GM19463 (cell line): ENCODE results near the gene CELA2B.
"Not testable (repeated sequence)": the region's sequence is repeated elsewhere in the genome, so short reads cannot be mapped to it uniquely, and the experiment has no call there.

Experiments
- ATAC-seq: cut with Tn5 transposase; IDR thresholded peaks from one replicate; pipeline ENCODE4 v1.9.1; 2021; ENCODE audit warnings: mild to moderate bottlenecking, moderate library complexity; ENCODE audit not compliant: unreplicated experiment

CELA2B gene

GRCh38 chr1:15465674-15466073 lies 10.2 kb upstream of the CELA2B start:
- no peak for ATAC-seq

- not testable (repeated sequence) for ATAC-seq
Measured at GRCh38 chr1:15466955-15467625, 8.8 kb upstream of the CELA2B start.

- ATAC-seq, result no peak
Measured at GRCh38 chr1:15468145-15468544, 7.8 kb upstream of the CELA2B start.

DNA sequence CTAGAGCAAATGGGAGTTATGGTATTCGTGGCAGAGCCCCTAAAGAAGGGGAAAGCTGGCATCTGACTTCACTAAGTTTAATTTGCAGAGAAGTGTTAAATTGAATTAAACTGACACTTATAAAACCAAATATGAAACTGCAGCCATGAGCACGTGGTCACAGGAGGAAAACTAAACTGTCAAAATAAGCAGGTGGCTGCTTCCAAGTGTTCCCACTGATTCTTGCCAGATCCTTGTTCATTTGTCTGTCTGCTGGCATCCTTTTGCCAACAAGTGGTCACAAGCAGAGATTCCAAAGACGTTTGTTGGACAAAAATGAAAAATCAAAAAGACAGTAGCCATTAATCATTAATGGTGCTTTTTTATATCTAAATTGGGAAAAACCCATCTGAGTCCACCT lies 6.5 kb upstream of the CELA2B start:
- no peak for ATAC-seq

DNA sequence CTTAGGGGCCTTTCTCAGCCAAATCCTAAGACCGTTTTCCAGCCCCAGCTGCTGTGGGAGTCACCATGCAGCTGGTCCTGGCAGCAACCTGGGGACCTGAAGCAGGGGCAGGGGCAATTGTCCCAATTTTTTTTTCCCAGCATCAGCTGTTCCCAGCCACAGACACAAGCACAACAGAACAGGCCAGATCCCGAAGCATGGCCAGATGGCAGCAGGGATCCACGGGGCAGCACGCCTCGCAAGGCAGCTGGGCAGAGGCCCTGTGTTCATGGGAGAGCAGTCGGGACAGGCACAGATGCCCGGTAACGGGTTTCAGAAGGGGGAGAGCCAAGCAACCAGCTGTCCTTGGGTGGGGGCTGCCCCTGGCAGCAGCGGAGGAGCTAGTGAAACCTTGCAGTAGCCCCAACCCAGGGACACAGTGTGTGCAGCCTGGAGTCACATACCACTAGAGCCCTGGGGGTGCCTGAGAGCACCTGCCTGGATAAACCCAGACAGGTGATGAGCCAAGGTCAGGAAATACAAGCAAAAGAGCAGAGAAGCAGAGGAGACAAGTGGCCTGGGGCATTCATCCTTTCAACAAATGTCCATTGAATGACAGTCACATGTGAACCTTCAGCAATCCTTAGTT lies 6.0 kb upstream of the CELA2B start:
- not testable (repeated sequence) for ATAC-seq

DNA sequence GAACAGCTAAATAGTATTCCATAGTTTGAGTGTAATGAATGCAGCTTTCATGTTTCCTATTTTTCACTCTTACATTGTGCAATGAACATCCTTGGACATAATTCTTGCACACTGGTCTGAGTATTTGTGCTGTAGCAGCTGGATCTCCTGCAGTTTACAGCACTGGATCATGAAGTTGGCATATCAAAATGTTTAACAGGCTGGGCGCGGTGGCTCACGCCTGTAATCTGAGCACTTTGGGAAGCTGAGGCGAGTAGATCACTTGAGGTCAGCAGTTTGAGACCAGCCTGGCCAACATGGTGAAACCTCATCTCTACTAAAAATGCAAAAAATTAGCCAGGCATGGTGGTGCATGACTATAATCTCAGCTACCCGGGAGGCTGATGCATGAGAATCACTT lies 4.8 kb upstream of the CELA2B start:
- ATAC-seq, result not testable (repeated sequence)

GRCh38 chr1:15471723-15472122 lies 4.2 kb upstream of the CELA2B start:
- not testable (repeated sequence) for ATAC-seq

DNA sequence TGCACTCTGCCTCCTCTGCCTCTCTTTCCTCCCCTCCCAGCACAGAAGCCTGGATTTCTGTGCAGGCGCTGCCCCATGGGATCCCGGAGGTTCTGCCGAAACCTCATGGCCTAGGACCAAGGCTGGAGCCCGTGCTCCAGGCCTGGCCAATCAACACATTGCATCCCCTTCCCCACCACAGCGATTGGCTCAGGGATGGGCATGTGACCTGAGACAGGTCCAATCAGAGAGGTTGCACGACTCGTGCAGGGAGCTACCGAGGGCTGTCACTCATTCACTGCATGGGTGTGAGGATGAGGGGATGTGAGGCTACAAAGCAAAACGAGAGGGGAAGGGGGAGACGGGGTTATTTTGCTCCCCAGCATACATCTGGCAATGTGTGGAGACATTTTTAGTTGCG lies 3.3 kb upstream of the CELA2B start:
- ATAC-seq, result no peak

DNA sequence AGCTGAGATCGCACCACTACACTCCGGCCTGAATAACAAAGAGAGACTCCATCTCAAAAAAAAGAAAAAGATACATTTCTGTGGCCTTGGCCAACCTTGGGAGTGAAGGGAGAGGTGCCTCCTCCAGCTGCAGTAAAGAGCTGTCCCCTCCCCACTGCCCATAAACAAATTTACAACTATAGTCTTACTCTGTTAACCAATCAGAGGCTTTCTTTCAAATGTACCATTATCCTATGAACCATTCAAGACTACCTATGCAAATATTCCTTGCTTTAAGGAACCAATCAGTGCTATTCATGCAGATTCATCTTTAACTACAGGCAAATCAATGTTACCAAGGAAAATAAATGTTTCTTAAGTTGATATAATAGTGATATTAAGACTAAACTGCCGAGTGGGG lies 1.0 kb downstream of the CELA2B start:
- ATAC-seq, result no peak

DNA sequence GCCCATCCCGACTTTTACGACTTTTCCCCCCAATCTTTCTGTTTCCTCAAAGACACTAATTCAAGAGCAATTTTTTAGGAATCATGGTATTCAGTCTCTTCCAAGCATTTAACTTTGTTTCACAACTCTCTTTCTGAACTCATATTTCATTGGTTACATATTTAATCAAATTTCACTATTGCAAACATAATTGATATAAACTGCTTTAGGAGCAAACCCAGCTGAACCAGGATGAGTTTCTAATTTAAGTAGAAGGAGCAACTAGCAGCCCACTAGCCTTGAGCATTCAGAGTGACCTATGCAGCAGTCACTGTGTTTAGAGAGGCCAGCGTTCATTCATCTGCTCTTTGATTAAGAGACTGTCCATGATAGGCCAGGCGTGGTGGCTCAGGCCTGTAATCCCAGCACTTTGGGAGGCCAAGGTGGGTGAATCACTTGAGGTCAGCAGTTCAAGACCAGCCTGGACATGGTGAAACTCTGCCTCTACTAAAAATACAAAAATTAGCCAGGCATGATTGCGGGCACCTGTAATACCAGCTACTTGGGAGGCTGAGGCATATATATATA lies 1.8 kb downstream of the CELA2B start:
- no peak for ATAC-seq

DNA sequence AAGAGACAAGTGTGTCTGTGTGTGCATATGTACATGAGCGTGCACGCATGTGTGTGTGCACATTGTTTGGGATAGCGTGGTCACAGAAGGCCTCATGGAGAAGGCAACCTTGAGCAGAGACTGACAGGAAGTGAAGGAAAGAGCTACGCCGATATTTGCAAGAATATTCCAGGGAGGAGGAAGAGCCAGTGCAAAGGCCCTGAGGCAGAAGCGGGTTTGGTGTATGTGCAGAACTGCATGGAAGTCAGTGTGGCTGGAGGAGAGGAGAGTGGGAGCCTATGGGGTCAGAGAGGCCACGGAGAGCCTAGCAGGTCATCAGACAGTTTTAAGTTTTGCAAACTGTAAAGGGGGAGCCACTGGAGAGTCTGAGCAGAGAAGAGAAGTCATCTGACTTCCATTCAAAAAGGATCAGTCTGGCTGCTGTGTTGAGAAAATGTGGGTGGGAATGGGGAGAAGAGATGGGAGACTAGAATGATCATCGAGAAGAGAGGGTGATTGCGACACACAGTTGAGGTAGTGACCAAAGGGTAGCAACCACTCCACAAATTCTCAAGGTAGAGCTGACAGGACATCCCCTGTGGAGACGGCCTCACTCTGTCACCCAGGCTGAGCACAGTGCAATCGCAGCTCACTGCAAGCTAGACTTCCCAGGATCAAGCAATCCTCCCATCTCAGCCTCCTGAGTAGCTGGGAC lies 3.9 kb downstream of the CELA2B start:
- ATAC-seq, result no peak

- ATAC-seq, result not testable (repeated sequence)
Measured at GRCh38 chr1:15482455-15482854, 6.6 kb downstream of the CELA2B start.

DNA sequence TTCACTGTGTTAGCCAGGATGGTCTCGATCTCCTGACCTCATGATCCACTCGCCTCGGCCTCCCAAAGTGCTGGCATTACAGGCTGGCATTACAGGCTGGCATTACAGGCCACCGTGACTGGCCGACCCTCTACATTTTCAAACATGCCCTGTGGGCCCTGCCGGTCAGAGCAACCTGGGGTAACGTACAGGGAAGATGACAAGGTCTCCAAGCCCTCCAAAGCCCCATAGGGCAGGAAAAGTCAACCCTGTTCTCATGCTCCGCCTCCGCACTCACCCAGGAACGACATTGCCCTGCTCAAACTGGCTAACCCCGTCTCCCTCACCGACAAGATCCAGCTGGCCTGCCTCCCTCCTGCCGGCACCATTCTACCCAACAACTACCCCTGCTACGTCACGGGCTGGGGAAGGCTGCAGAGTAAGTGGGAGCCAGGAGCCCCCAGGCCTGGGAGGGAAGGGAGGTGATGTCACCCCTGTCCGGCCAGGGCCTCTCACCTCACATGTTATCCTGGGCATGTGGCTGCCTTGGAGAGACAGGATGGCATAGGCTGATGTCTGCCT lies 7.2 kb downstream of the CELA2B start:
- not testable (repeated sequence) for ATAC-seq

- no peak for ATAC-seq
Measured at GRCh38 chr1:15483971-15484370, 8.1 kb downstream of the CELA2B start.

GRCh38 chr1:15484443-15484842 lies 8.5 kb downstream of the CELA2B start:
- ATAC-seq, result not testable (repeated sequence)

DNA sequence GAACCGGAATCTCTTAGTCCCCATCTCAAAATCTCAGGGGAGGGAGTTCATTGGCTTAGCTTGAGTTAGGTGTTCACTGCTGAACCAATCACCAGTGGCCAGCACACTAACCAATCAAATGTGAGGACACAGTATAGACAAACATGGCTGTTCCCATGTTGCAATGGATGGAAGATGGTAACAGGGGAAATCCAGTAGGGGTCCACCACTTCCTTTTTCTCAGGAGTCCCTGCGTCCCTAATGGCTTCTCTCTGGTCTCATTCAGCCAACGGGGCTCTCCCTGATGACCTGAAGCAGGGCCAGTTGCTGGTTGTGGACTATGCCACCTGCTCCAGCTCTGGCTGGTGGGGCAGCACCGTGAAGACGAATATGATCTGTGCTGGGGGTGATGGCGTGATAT lies 9.7 kb downstream of the CELA2B start:
- ATAC-seq, result no peak

- not testable (repeated sequence) for ATAC-seq
Measured at GRCh38 chr1:15486844-15487610, 11.1 kb downstream of the CELA2B start.

DNA sequence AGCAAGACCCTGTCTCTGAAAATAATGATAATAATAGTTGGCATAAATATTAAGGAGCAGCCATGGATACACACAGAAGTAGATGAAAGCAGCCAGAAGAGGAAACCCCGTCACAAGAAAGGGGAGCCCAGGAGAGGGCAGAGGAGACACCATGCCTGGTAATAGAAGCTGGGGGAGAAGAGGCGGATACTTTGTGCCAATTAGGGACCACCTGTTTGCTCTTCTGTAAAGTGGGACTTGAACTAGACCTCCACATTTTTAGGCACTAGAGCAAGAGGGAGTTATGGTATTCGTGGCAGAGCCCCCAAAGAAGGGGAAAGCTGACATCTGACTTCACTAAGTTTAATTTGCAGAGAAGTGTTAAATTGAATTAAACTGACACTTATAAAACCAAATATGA lies 12.5 kb downstream of the CELA2B start:
- ATAC-seq, result no peak

GRCh38 chr1:15489052-15489736 lies 13.3 kb downstream of the CELA2B start:
- no peak for ATAC-seq

- ATAC-seq, result not testable (repeated sequence)
Measured at GRCh38 chr1:15491010-15491409, 15.1 kb downstream of the CELA2B start.
